ENCODE results near the gene FDX1.
A peak's percentile ranks its signal among the peaks of the same experiment; 100 is the strongest.

Gene FDX1

DNA sequence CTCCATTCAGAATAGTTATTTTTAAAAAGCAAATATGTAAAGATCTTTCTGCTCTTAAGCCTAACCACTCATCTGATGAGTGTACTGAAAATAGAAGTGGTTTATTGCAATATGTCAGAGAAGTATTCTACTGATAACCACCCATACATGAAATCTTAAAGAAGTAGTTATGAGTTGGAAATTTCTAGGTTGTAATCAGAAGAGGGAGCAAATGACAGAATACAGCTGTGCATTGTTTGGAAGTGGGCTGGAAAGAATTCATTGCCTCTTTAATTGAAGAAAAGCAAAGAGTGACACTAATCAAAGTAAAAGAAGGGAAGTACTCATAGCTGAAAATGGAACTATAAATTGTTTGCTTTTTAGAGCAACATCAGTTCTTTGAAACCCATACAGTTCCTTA lies 39.4 kb downstream of the FDX1 start:
- no peak overlapping the region for H4K8ac ChIP-seq (ENCODE audit: low read depth, low read length)
- no peak overlapping the region for H3K18ac ChIP-seq (ENCODE audit: low read length)
- H3K4me1 ChIP-seq (ENCODE audit: control insufficient read depth in 1 of 2, insufficient read depth in 2 of 2, low read length in 2 of 2), result no peaks in the 10 kb centered on the region
- H3K4me3 ChIP-seq (ENCODE audit: low read depth, low read length), result no peak overlapping the region
- no peak overlapping the region for H3K9ac ChIP-seq (ENCODE audit: low read length)
- no peak overlapping the region for H2BK12ac ChIP-seq (ENCODE audit: low read length)
- H3K14ac ChIP-seq (ENCODE audit: low read length), result no peak overlapping the region
- no peaks in the 10 kb centered on the region for H3K9me3 ChIP-seq (ENCODE audit: insufficient read depth, low read depth, low read length)
- H2BK5ac ChIP-seq (ENCODE audit: low read depth, low read length, poor library complexity), result no peak overlapping the region
- no peak overlapping the region for H4K12ac ChIP-seq (ENCODE audit: low read depth, low read length)
- H3K79me2 ChIP-seq (ENCODE audit: control insufficient read depth, insufficient read depth, low read length, poor library complexity), result no peaks in the 10 kb centered on the region
- H3K36me3 ChIP-seq (ENCODE audit: control insufficient read depth in 1 of 2, insufficient read depth in 2 of 2, low read length in 2 of 2), result peaks cover 0 to 2% of the 10 kb centered on the region in 2 experiments
- H2AK5ac ChIP-seq (ENCODE audit: low read length), result no peak overlapping the region
- no peak overlapping the region for H2AFZ ChIP-seq (ENCODE audit: insufficient read depth, low read length, poor library complexity)
- H3K4me2 ChIP-seq (ENCODE audit: low read length), result no peak overlapping the region
- no peaks in the 10 kb centered on the region for H3K79me1 ChIP-seq (ENCODE audit: low read length)
- H2BK120ac ChIP-seq (ENCODE audit: insufficient read depth, low read length, poor library complexity), result no peak overlapping the region
- no peaks in the 10 kb centered on the region for H3K27me3 ChIP-seq (ENCODE audit: insufficient read depth, low read length)
- DNase-seq, result no peak
- H4K91ac ChIP-seq (ENCODE audit: low read depth, low read length), result no peak overlapping the region
- H3K23ac ChIP-seq (ENCODE audit: low read length), result no peak overlapping the region
- H3K4ac ChIP-seq (ENCODE audit: low read depth, low read length), result no peak overlapping the region
- no peak overlapping the region for H3K27ac ChIP-seq (ENCODE audit: low read depth, low read length)

DNA sequence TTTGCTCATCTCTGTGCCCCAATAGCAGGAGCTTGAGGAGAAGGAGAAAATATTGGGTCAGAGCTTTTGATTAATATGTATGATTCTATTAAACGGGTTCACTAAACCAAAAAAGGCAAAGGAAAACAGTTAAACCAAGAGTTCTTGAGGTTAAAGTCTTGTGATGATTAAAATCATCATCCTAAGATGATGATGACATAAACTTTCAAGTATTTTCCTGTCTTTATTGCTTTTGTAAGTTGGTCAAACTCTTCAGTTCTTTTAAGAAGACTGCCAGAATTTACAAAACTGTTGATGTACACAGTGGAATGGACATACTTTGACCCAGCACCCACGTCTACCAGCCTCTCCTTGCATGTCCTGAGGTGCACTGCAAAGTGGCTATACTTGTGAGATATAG lies 41.0 kb downstream of the FDX1 start:
- Histone ChIP-seq H2BK12ac (ENCODE audit: low read length) (no peak overlapping the region), H3K9ac (ENCODE audit: low read length) (no peak overlapping the region), H2BK120ac (ENCODE audit: insufficient read depth, low read length, poor library complexity) (no peak overlapping the region), H4K91ac (ENCODE audit: low read depth, low read length) (no peak overlapping the region), H4K8ac (ENCODE audit: low read depth, low read length) (no peak overlapping the region), H3K23ac (ENCODE audit: low read length) (no peak overlapping the region), H3K9me3 (ENCODE audit: insufficient read depth, low read depth, low read length) (no peaks in the 10 kb centered on the region), H3K14ac (ENCODE audit: low read length) (no peak overlapping the region), H4K12ac (ENCODE audit: low read depth, low read length) (no peak overlapping the region), H3K4me2 (ENCODE audit: low read length) (no peak overlapping the region), H2AFZ (ENCODE audit: insufficient read depth, low read length, poor library complexity) (no peak overlapping the region), H2AK5ac (ENCODE audit: low read length) (no peak overlapping the region), H3K79me2 (ENCODE audit: control insufficient read depth, insufficient read depth, low read length, poor library complexity) (no peaks in the 10 kb centered on the region), H3K27ac (ENCODE audit: low read depth, low read length) (no peak overlapping the region), H3K79me1 (ENCODE audit: low read length) (no peaks in the 10 kb centered on the region), H3K4ac (ENCODE audit: low read depth, low read length) (no peak overlapping the region), H2BK5ac (ENCODE audit: low read depth, low read length, poor library complexity) (no peak overlapping the region), H3K4me1 (ENCODE audit: control insufficient read depth in 1 of 2, insufficient read depth in 2 of 2, low read length in 2 of 2) (no peaks in the 10 kb centered on the region), H3K36me3 (ENCODE audit: control insufficient read depth in 1 of 2, insufficient read depth in 2 of 2, low read length in 2 of 2) (no peaks in the 10 kb centered on the region), H3K4me3 (ENCODE audit: low read depth, low read length) (no peak overlapping the region), H3K27me3 (ENCODE audit: insufficient read depth, low read length) (no peaks in the 10 kb centered on the region), H3K18ac (ENCODE audit: low read length) (no peak overlapping the region)
- no peak for DNase-seq
- no CpG with 5 or more reads among the region's 2 CpGs for WGBS (ENCODE audit: extremely low coverage, insufficient coverage, insufficient read length)

DNA sequence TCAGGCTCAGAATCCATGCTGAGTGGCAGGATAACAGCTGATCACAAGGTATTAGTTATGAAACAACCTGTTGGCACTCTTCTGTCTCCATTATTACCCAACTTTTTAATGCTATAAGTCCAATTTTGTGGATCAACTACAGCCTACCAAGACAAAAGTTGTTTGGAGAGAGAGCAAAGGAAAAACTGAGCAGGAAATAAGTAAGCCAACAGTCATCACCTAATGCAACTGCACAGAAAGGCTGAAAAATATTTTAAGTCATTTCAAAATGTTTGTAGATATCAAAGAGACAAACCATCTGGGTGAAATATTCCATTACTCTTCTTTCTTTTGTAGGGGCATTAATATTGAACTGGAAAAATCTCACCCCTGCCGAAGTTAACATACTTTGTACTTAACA lies 41.6 kb downstream of the FDX1 start:
- H2BK5ac ChIP-seq (ENCODE audit: low read depth, low read length, poor library complexity), result no peak overlapping the region
- H3K4me3 ChIP-seq (ENCODE audit: low read depth, low read length), result no peak overlapping the region
- H3K23ac ChIP-seq (ENCODE audit: low read length), result no peak overlapping the region
- H3K36me3 ChIP-seq (ENCODE audit: control insufficient read depth in 1 of 2, insufficient read depth in 2 of 2, low read length in 2 of 2), result no peaks in the 10 kb centered on the region
- no peaks in the 10 kb centered on the region for H3K9me3 ChIP-seq (ENCODE audit: insufficient read depth, low read depth, low read length)
- H3K79me2 ChIP-seq (ENCODE audit: control insufficient read depth, insufficient read depth, low read length, poor library complexity), result no peaks in the 10 kb centered on the region
- H2AK5ac ChIP-seq (ENCODE audit: low read length), result no peak overlapping the region
- WGBS (ENCODE audit: extremely low coverage, insufficient coverage, insufficient read length), result no CpG with 5 or more reads among the region's 1 CpG
- no peak overlapping the region for H3K4me2 ChIP-seq (ENCODE audit: low read length)
- no peak overlapping the region for H4K91ac ChIP-seq (ENCODE audit: low read depth, low read length)
- H4K12ac ChIP-seq (ENCODE audit: low read depth, low read length), result no peak overlapping the region
- no peak overlapping the region for H2AFZ ChIP-seq (ENCODE audit: insufficient read depth, low read length, poor library complexity)
- H3K9ac ChIP-seq (ENCODE audit: low read length), result no peak overlapping the region
- H4K8ac ChIP-seq (ENCODE audit: low read depth, low read length), result no peak overlapping the region
- no peak overlapping the region for H2BK120ac ChIP-seq (ENCODE audit: insufficient read depth, low read length, poor library complexity)
- no peaks in the 10 kb centered on the region for H3K4me1 ChIP-seq (ENCODE audit: control insufficient read depth in 1 of 2, insufficient read depth in 2 of 2, low read length in 2 of 2)
- H3K14ac ChIP-seq (ENCODE audit: low read length), result no peak overlapping the region
- no peaks in the 10 kb centered on the region for H3K79me1 ChIP-seq (ENCODE audit: low read length)
- no peaks in the 10 kb centered on the region for H3K27me3 ChIP-seq (ENCODE audit: insufficient read depth, low read length)
- H3K4ac ChIP-seq (ENCODE audit: low read depth, low read length), result no peak overlapping the region
- no peak overlapping the region for H2BK12ac ChIP-seq (ENCODE audit: low read length)
- no peak overlapping the region for H3K18ac ChIP-seq (ENCODE audit: low read length)
- no peak overlapping the region for H3K27ac ChIP-seq (ENCODE audit: low read depth, low read length)
- DNase-seq, result no peak

DNA sequence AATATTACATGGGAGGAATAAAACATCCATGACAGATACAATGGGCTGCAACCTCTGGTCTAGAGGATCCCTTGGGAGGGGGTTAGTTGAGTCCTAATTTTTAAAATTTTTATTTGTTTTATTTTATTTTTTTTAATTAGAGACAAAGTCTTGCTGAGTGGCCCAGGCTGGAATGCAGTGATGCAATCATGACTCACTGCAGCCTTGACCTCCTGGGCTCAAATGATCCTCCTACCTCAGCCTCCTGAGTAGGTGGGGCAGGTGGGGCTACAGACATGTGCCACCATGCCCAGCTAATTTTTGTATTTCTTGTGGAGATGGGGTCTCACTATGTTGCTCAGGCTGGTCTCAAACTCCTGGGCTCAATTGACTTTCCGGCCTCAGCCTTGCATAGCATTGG lies 43.1 kb downstream of the FDX1 start:
- no peak overlapping the region for H3K18ac ChIP-seq (ENCODE audit: low read length)
- no peak overlapping the region for H2BK5ac ChIP-seq (ENCODE audit: low read depth, low read length, poor library complexity)
- no peak overlapping the region for H2AK5ac ChIP-seq (ENCODE audit: low read length)
- no peaks in the 10 kb centered on the region for H3K79me1 ChIP-seq (ENCODE audit: low read length)
- no peak overlapping the region for H4K12ac ChIP-seq (ENCODE audit: low read depth, low read length)
- H3K36me3 ChIP-seq (ENCODE audit: control insufficient read depth in 1 of 2, insufficient read depth in 2 of 2, low read length in 2 of 2), result no peaks in the 10 kb centered on the region
- no peak overlapping the region for H3K4ac ChIP-seq (ENCODE audit: low read depth, low read length)
- H4K8ac ChIP-seq (ENCODE audit: low read depth, low read length), result no peak overlapping the region
- H3K14ac ChIP-seq (ENCODE audit: low read length), result no peak overlapping the region
- no peaks in the 10 kb centered on the region for H3K4me1 ChIP-seq (ENCODE audit: control insufficient read depth in 1 of 2, insufficient read depth in 2 of 2, low read length in 2 of 2)
- H4K91ac ChIP-seq (ENCODE audit: low read depth, low read length), result no peak overlapping the region
- H3K79me2 ChIP-seq (ENCODE audit: control insufficient read depth, insufficient read depth, low read length, poor library complexity), result no peaks in the 10 kb centered on the region
- H2BK120ac ChIP-seq (ENCODE audit: insufficient read depth, low read length, poor library complexity), result no peak overlapping the region
- H3K27ac ChIP-seq (ENCODE audit: low read depth, low read length), result no peak overlapping the region
- no peak overlapping the region for H3K23ac ChIP-seq (ENCODE audit: low read length)
- no CpG with 5 or more reads among the region's 1 CpG for WGBS (ENCODE audit: extremely low coverage, insufficient coverage, insufficient read length)
- H3K9me3 ChIP-seq (ENCODE audit: insufficient read depth, low read depth, low read length), result no peaks in the 10 kb centered on the region
- H3K4me2 ChIP-seq (ENCODE audit: low read length), result no peak overlapping the region
- no peak overlapping the region for H3K4me3 ChIP-seq (ENCODE audit: low read depth, low read length)
- H3K9ac ChIP-seq (ENCODE audit: low read length), result no peak overlapping the region
- H2BK12ac ChIP-seq (ENCODE audit: low read length), result no peak overlapping the region
- H2AFZ ChIP-seq (ENCODE audit: insufficient read depth, low read length, poor library complexity), result no peak overlapping the region
- DNase-seq, result peak; percentile 42 to 54
- H3K27me3 ChIP-seq (ENCODE audit: insufficient read depth, low read length), result no peaks in the 10 kb centered on the region

DNA sequence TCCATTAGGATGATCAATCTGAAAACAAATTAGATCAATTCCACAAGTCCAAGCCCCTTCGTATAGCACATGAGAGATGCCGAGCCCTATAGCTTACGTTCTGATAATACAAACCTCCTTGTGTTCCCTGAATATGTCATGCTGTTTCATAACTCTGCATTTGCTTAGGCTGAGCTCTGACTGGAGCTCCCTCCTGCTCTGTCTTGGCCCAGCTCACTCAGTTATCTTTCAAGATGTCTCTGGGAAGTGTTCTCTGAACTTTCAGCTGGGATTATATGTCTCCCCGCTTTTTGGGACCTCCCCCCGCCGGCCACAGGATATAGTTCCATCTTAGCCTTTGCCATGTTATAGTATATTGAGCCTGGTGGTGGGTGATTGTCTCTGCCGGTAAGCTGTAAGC lies 44.0 kb downstream of the FDX1 start:
- Histone ChIP-seq H3K4me2 (ENCODE audit: low read length) (no peak overlapping the region), H2AK5ac (ENCODE audit: low read length) (no peak overlapping the region), H3K4ac (ENCODE audit: low read depth, low read length) (no peak overlapping the region), H3K79me2 (ENCODE audit: control insufficient read depth, insufficient read depth, low read length, poor library complexity) (no peaks in the 10 kb centered on the region), H2BK5ac (ENCODE audit: low read depth, low read length, poor library complexity) (no peak overlapping the region), H4K8ac (ENCODE audit: low read depth, low read length) (no peak overlapping the region), H3K4me3 (ENCODE audit: low read depth, low read length) (no peak overlapping the region), H2AFZ (ENCODE audit: insufficient read depth, low read length, poor library complexity) (no peak overlapping the region), H3K9me3 (ENCODE audit: insufficient read depth, low read depth, low read length) (no peaks in the 10 kb centered on the region), H3K18ac (ENCODE audit: low read length) (no peak overlapping the region), H3K23ac (ENCODE audit: low read length) (no peak overlapping the region), H3K79me1 (ENCODE audit: low read length) (no peaks in the 10 kb centered on the region), H3K14ac (ENCODE audit: low read length) (no peak overlapping the region), H3K4me1 (ENCODE audit: control insufficient read depth in 1 of 2, insufficient read depth in 2 of 2, low read length in 2 of 2) (no peaks in the 10 kb centered on the region), H3K9ac (ENCODE audit: low read length) (no peak overlapping the region), H3K36me3 (ENCODE audit: control insufficient read depth in 1 of 2, insufficient read depth in 2 of 2, low read length in 2 of 2) (no peaks in the 10 kb centered on the region), H3K27me3 (ENCODE audit: insufficient read depth, low read length) (no peaks in the 10 kb centered on the region), H4K91ac (ENCODE audit: low read depth, low read length) (no peak overlapping the region), H2BK12ac (ENCODE audit: low read length) (no peak overlapping the region), H2BK120ac (ENCODE audit: insufficient read depth, low read length, poor library complexity) (no peak overlapping the region), H3K27ac (ENCODE audit: low read depth, low read length) (no peak overlapping the region), H4K12ac (ENCODE audit: low read depth, low read length) (no peak overlapping the region)
- no peak for DNase-seq
- no CpG with 5 or more reads among the region's 7 CpGs for WGBS (ENCODE audit: extremely low coverage, insufficient coverage, insufficient read length)
